ENCODE data around the gene KRTAP20-2. TPM values are rescaled to one million over a fixed set of nuclear protein-coding genes. Genes with fewer than 3 reads are reported as not detected.

Gene KRTAP20-2
- total RNA-seq, 1 donor from 2014 or later, result not detected

GRCh38 chr21:30674312-30674711, 39.3 kb downstream of the KRTAP20-2 start:
- no peak for DNase-seq (ENCODE audit: low read depth in 2 of 2)

GRCh38 chr21:30676737-30677136, 41.7 kb downstream of the KRTAP20-2 start:
- no peak for DNase-seq (ENCODE audit: low read depth in 2 of 2)

GRCh38 chr21:30680586-30680985, 45.6 kb downstream of the KRTAP20-2 start:
- no peak for DNase-seq (ENCODE audit: low read depth in 2 of 2)

GRCh38 chr21:30684506-30684905, 49.5 kb downstream of the KRTAP20-2 start:
- DNase-seq (ENCODE audit: low read depth in 2 of 2), result no peak

Other genes starting within 250 kb of the KRTAP20-2 start
- gene KRTAP13-1, start 239.2 kb upstream of the KRTAP20-2 start, total RNA-seq, result not detected in 2 replicates
- not detected in 2 replicates for gene KRTAP13-3, start 209.3 kb upstream of the KRTAP20-2 start, total RNA-seq
- gene KRTAP13-4, start 205.0 kb upstream of the KRTAP20-2 start, total RNA-seq, result not detected in 2 replicates
- not detected in 2 replicates for gene KRTAP15-1, start 194.9 kb upstream of the KRTAP20-2 start, total RNA-seq
- gene KRTAP19-1, start 154.8 kb upstream of the KRTAP20-2 start, total RNA-seq, result not detected in 2 replicates
- gene KRTAP19-2, start 147.8 kb upstream of the KRTAP20-2 start, total RNA-seq, result not detected in 2 replicates
- not detected in 2 replicates for gene KRTAP19-3, start 143.2 kb upstream of the KRTAP20-2 start, total RNA-seq
- not detected in 2 replicates for gene KRTAP19-4, start 138.0 kb upstream of the KRTAP20-2 start, total RNA-seq
- not detected in 2 replicates for gene KRTAP19-5, start 133.1 kb upstream of the KRTAP20-2 start, total RNA-seq
- not detected in 2 replicates for gene KRTAP19-6, start 93.3 kb upstream of the KRTAP20-2 start, total RNA-seq
- not detected in 2 replicates for gene KRTAP19-7, start 73.9 kb upstream of the KRTAP20-2 start, total RNA-seq
- not detected in 2 replicates for gene KRTAP22-2, start 44.8 kb upstream of the KRTAP20-2 start, total RNA-seq
- gene KRTAP6-3, start 42.8 kb upstream of the KRTAP20-2 start, total RNA-seq, result not detected in 2 replicates
- not detected in 2 replicates for gene KRTAP6-2, start 36.3 kb upstream of the KRTAP20-2 start, total RNA-seq
- not detected in 2 replicates for gene KRTAP22-1, start 34.1 kb upstream of the KRTAP20-2 start, total RNA-seq
- gene KRTAP6-1, start 21.3 kb upstream of the KRTAP20-2 start, total RNA-seq, result not detected in 2 replicates
- gene KRTAP20-1, start 18.8 kb upstream of the KRTAP20-2 start, total RNA-seq, result not detected in 2 replicates
- not detected in 2 replicates for gene KRTAP20-4, start 14.6 kb upstream of the KRTAP20-2 start, total RNA-seq
- not detected in 2 replicates for gene KRTAP20-3, start 7.7 kb downstream of the KRTAP20-2 start, total RNA-seq
- not detected in 2 replicates for gene KRTAP21-3, start 83.6 kb downstream of the KRTAP20-2 start, total RNA-seq
- gene KRTAP21-2, start 112.1 kb downstream of the KRTAP20-2 start, total RNA-seq, result not detected in 2 replicates
- gene KRTAP21-1, start 120.2 kb downstream of the KRTAP20-2 start, total RNA-seq, result not detected in 2 replicates
- not detected in 2 replicates for gene KRTAP8-1, start 178.1 kb downstream of the KRTAP20-2 start, total RNA-seq
- gene KRTAP7-1, start 194.6 kb downstream of the KRTAP20-2 start, total RNA-seq, result not detected in 2 replicates
- not detected in 2 replicates for gene KRTAP11-1, start 246.4 kb downstream of the KRTAP20-2 start, total RNA-seq

Data from dermis microvascular lymphatic vessel endothelial cell (primary cell).